ENCODE measurements around the gene MPHOSPH10. TPM values are rescaled to one million over a fixed set of nuclear protein-coding genes. Genes with fewer than 3 reads are reported as not detected.

MPHOSPH10 gene
- total RNA-seq, 1 experiment from 2014 or later = 24.4 TPM

- Histone ChIP-seq H2AFZ (ENCODE audit: low read length) (no peak overlapping the region), H3K9ac (ENCODE audit: low read length) (no peak overlapping the region), H3K36me3 (ENCODE audit: insufficient read depth, low read length) (no peaks in the 10 kb centered on the region), H3K27ac (ENCODE audit: low read length) (no peak overlapping the region), H3K4me1 (ENCODE audit: low read length) (no peaks in the 10 kb centered on the region), H4K20me1 (ENCODE audit: insufficient read depth, low read depth, low read length) (0 out of 2 replicates have a peak, but pooled peaks cover 4% of the 10 kb centered on the region), H3K79me2 (ENCODE audit: low read length) (no peaks in the 10 kb centered on the region), H3K9me2 (replicated peaks; ENCODE audit: insufficient read depth, low read length) (no peaks in the 10 kb centered on the region), H3K27me3 (ENCODE audit: low read length) (no peaks in the 10 kb centered on the region), H3K4me3 (ENCODE audit: low read length) (no peak overlapping the region), H3K9me3 (ENCODE audit: low read length) (no peaks in the 10 kb centered on the region), H3K4me2 (ENCODE audit: low read depth, low read length, poor library complexity, severe bottlenecking) (no peak overlapping the region)
- no peak for DNase-seq
Measured at GRCh38 chr2:71191570-71191943, 61.1 kb downstream of the MPHOSPH10 start.

Small RNAs within 50 kb of the gene (small RNA-seq; reads per million reads assigned to genes)
- not detected for gene AC007881.1

Other genes starting within 250 kb of the MPHOSPH10 start
- gene VAX2, start 230.1 kb upstream of the MPHOSPH10 start, total RNA-seq (2014; rRNA removed; shearing (Covaris generic); ENCODE audit: low replicate concordance) = not detected in 2 replicates
- gene ATP6V1B1, start 194.7 kb upstream of the MPHOSPH10 start, total RNA-seq (2014; rRNA removed; shearing (Covaris generic); ENCODE audit: low replicate concordance) = not detected in 2 replicates
- 0.14 TPM in 1 of 2 replicates, not detected in the other for gene ANKRD53, start 152.0 kb upstream of the MPHOSPH10 start, total RNA-seq (2014; rRNA removed; shearing (Covaris generic); ENCODE audit: low replicate concordance)
- 62.8 and 69.2 TPM in 2 replicates for gene TEX261, start 135.8 kb upstream of the MPHOSPH10 start, total RNA-seq (2014; rRNA removed; shearing (Covaris generic); ENCODE audit: low replicate concordance)
- gene NAGK, start 62.0 kb upstream of the MPHOSPH10 start, total RNA-seq (2014; rRNA removed; shearing (Covaris generic); ENCODE audit: low replicate concordance) = 38.2 and 57.3 TPM in 2 replicates
- 22.3 and 27.9 TPM in 2 replicates for gene MCEE, start 405 bp upstream of the MPHOSPH10 start, total RNA-seq (2014; rRNA removed; shearing (Covaris generic); ENCODE audit: low replicate concordance)
- gene PAIP2B, start 96.5 kb downstream of the MPHOSPH10 start, total RNA-seq (2014; rRNA removed; shearing (Covaris generic); ENCODE audit: low replicate concordance) = 2.6 and 5.6 TPM in 2 replicates
- 232 and 317 TPM in 2 replicates for gene ZNF638, start 201.1 kb downstream of the MPHOSPH10 start, total RNA-seq (2014; rRNA removed; shearing (Covaris generic); ENCODE audit: low replicate concordance)

All from Karpas-422 (cell line).